Measurements from ENCODE around the gene MAG. TPM values are rescaled to one million over a fixed set of nuclear protein-coding genes. Genes with fewer than 3 reads are reported as not detected.

MAG gene
- total and polyA plus RNA-seq, 9 of the 15 experiments (the other 6 are each of a cell fraction or from before 2014, with no cell fraction given) = 0.11 to 10.0 (median 1.6) TPM

- TF ChIP-seq ZNF76 (CRISPR knock-in tag; IDR thresholded peaks at IDR 0.05; ENCODE audit: borderline replicate concordance) = no peak
- peak; percentile 14 for TF ChIP-seq ARHGAP35 (IDR thresholded peaks at IDR 0.05; ENCODE audit: partially characterized antibody)
- no peak for TF ChIP-seq POLR2AphosphoS5 (IDR thresholded peaks at IDR 0.05; ENCODE audit: control insufficient read depth, insufficient read depth, low read depth, low read length)
- 0 out of 2 replicates have a peak, but pooled peaks have one; percentile 26 for TF ChIP-seq ARID2 (IDR thresholded peaks at IDR 0.05)
- TF ChIP-seq ZNF512 (tag; IDR thresholded peaks at IDR 0.05) = peak; percentile 46; the same call in 1 of the 2 replicates
- 0 out of 2 replicates have a peak, but pooled peaks have one; percentile 29 for TF ChIP-seq THRB (CRISPR knock-in tag; conservative IDR thresholded peaks at IDR 0.05)
- Histone ChIP-seq H4K20me1 (replicated peaks; ENCODE audit: control insufficient read depth, insufficient read depth, low read length) (no peaks in the 10 kb centered on the region), H3K27ac (ENCODE audit: extremely low read depth, low read depth, low read length) (no peak overlapping the region), H3K27me3 (ENCODE audit: control insufficient read depth in 2 of 2, insufficient read depth in 2 of 2, low read length in 2 of 2) (no peaks in the 10 kb centered on the region), H3K4me1 (replicated peaks in 1 of 2; ENCODE audit: control insufficient read depth in 2 of 2, insufficient read depth in 2 of 2, low read length in 2 of 2) (peaks cover 2 to 28% of the 10 kb centered on the region in 2 experiments; a peak in 2 of 5 replicates), H3K9ac (ENCODE audit: insufficient read depth in 1 of 2, low read depth in 2 of 2, low read length in 2 of 2) (no peak overlapping the region), H3K79me2 (ENCODE audit: control insufficient read depth, insufficient read depth, low read length) (no peaks in the 10 kb centered on the region), H3K9me1 (ENCODE audit: control insufficient read depth, insufficient read depth, low read length) (no peaks in the 10 kb centered on the region), H3K4me3 (no peak overlapping the region), H3K4me2 (ENCODE audit: insufficient read depth, low read length) (no peak overlapping the region), H2AFZ (ENCODE audit: low read depth, low read length) (no peak overlapping the region), H3K36me3 (ENCODE audit: control insufficient read depth, insufficient read depth, low read length) (no peaks in the 10 kb centered on the region), H3K9me3 (replicated peaks; ENCODE audit: control insufficient read depth, insufficient read depth, low read depth, low read length) (no peaks in the 10 kb centered on the region)
- ChIA-PET POLR2A (interaction anchor here (0.6 to 1.1 kb wide), 4 partner anchors 7 to 569 kb away, joined by 3 to 4 read pairs (median 4); no protein-coding TSS in a partner anchor), CTCF (ENCODE audit: low intra/inter-chr PET ratio) (no interaction called here)
- WGBS (ENCODE audit: insufficient coverage, low coverage, missing lambda C conversion rate) = 46% methylated on average over 8 of the region's 14 CpGs
- in situ Hi-C loops (cut with MboI) = no loop called here
- intact Hi-C loops (cut with micrococcal nuclease) = no loop called here
- BruUV-seq (replicated peaks) = no TSS peak
- no peak for FAIRE-seq
- ATAC-seq = no peak
- DNase-seq (ENCODE audit: extremely low read depth in 1 of 4, low spot score in 3 of 4) = no peak
Measured at GRCh38 chr19:35341565-35342225, 49.7 kb downstream of the MAG start.

Data from K562 (cell line).